Astrocyte of the cerebellum (primary cell): Measurements from ENCODE around the gene PRR29.

ENCODE experiments used
- DNase-seq: peaks from one replicate; pipeline ENCODE4 v3.0.0-alpha.2; 2011; ENCODE audit warnings: low read depth
- H3K4me3 ChIP-seq: 2 replicates; pipeline ENCODE4 v1.5.1; 2011; ENCODE audit warnings: mild to moderate bottlenecking, low read depth, low read length, moderate library complexity
- CTCF ChIP-seq: IDR thresholded peaks from 2 replicates; pipeline ENCODE4 v1.5.1; 2012; ENCODE audit warnings: low read length, low read depth, moderate library complexity, mild to moderate bottlenecking; ENCODE audit errors: missing control alignments
- in situ Hi-C: cut with HindIII; loops from 2 replicates; pipeline ENCODE4 v1.10.0; 2017; ENCODE audit warnings: low sequenced_read_pairs

PRR29 gene

GRCh38 chr17:63955791-63956190 is 42.4 kb upstream of the PRR29 start:
- no peak overlapping the region for H3K4me3 ChIP-seq
- no peak for DNase-seq
- in situ Hi-C loops = no loop called here
- TF ChIP-seq CTCF = no peak

GRCh38 chr17:63956296-63956920 is 41.7 kb upstream of the PRR29 start:
- no peak overlapping the region for H3K4me3 ChIP-seq
- no peak for TF ChIP-seq CTCF
- in situ Hi-C loops = no loop called here
- no peak for DNase-seq

- in situ Hi-C loops = no loop called here
- no peak overlapping the region for H3K4me3 ChIP-seq
- no peak for DNase-seq
- no peak for TF ChIP-seq CTCF
Observed at GRCh38 chr17:63960006-63960405, 38.1 kb upstream of the PRR29 start.

- H3K4me3 ChIP-seq = no peak overlapping the region
- in situ Hi-C loops = no loop called here
- TF ChIP-seq CTCF = no peak
- no peak for DNase-seq
Observed at GRCh38 chr17:63960430-63960829, 37.7 kb upstream of the PRR29 start.

- DNase-seq = no peak
- TF ChIP-seq CTCF = no peak
- in situ Hi-C loops = no loop called here
- H3K4me3 ChIP-seq = no peak overlapping the region
Observed at GRCh38 chr17:63961355-63962212, 36.6 kb upstream of the PRR29 start.

GRCh38 chr17:63962298-63962744 is 35.8 kb upstream of the PRR29 start:
- in situ Hi-C loops = no loop called here
- no peak for TF ChIP-seq CTCF
- no peak overlapping the region for H3K4me3 ChIP-seq
- DNase-seq = no peak
